Adrenal gland (tissue), 12 donors: ENCODE data around the gene GRP. TPM values are rescaled to one million over a fixed set of nuclear protein-coding genes. Genes with fewer than 3 reads are reported as not detected.

Source experiments
- DNase-seq, 7 donors: peaks; one replicate each; pipeline ENCODE4 v3.0.0-alpha.2; 2019 to 2020
- H3K27ac ChIP-seq, 5 donors: fragments of 200-600 bp; sonication (generic) in 4 of 5; 1 replicate in 3 of 5; 2 replicates in 2 of 5; pipeline versions ENCODE4 v1.5.1 to v1.8.0; 2016 to 2020; ENCODE audit warnings: mild to moderate bottlenecking in 1 of 5
- H3K27me3 ChIP-seq: fragments of 200-600 bp; 2 replicates; pipeline ENCODE4 v1.8.0; 2021
- H3K36me3 ChIP-seq, 2 donors: fragments of 200-600 bp; replicated peaks in 1 of 2; 1 replicate in 1 of 2; 2 replicates in 1 of 2; pipeline versions ENCODE4 v1.5.1 to v1.8.0; 2018 to 2022
- H3K4me1 ChIP-seq, 2 donors: fragments of 200-600 bp; replicated peaks in 1 of 2; 1 replicate in 1 of 2; 2 replicates in 1 of 2; pipeline versions ENCODE4 v1.5.1 to v1.8.0; 2018 to 2021
- H3K4me3 ChIP-seq, 4 donors: fragments of 200-600 bp; sonication (generic) in 3 of 4; one replicate each; pipeline ENCODE4 v1.5.1; 2016 to 2018
- H3K9me3 ChIP-seq, 3 donors: fragments of 200-600 bp; sonication (generic) in 1 of 3; replicated peaks in 1 of 3; 1 replicate in 2 of 3; 2 replicates in 1 of 3; pipeline versions ENCODE4 v1.5.1 to v1.8.0; 2016 to 2021
- CTCF ChIP-seq, 6 experiments: fragments of 450-650 bp in 4 of 6; fragments of 200-600 bp in 2 of 6; sonication (generic) in 1 of 6; IDR thresholded peaks; 1 replicate in 5 of 6; 2 replicates in 1 of 6; pipeline versions ENCODE4 v1.5.1 to v1.8.0; 2016 to 2021; ENCODE audit warnings: antibody characterized with exemption in 6 of 6, mild to moderate bottlenecking in 2 of 6, moderate library complexity in 1 of 6
- POLR2A ChIP-seq, 2 donors: fragments of 450-650 bp; IDR thresholded peaks; one replicate each; pipeline ENCODE4 v1.6.1; 2017; ENCODE audit warnings: antibody characterized with exemption in 2 of 2, mild to moderate bottlenecking in 2 of 2, moderate library complexity in 1 of 2
- WGBS, 4 donors: extraction: QIAGEN DNeasy Blood & Tissue Kit in 2 of 4; methylation state at CpG; one replicate each; pipeline versions ENCODE4 v1.1.5 to v1.1.7; 2013 to 2017; 5-methylcytosine and 5-hydroxymethylcytosine counted together
- intact Hi-C, 2 donors: fragments of 100-400 bp; cut with DNase I; formaldehyde crosslinking; loops; one replicate each; pipeline versions ENCODE4 v1.14.1 to v1.15.0; 2022 to 2023
- polyA plus RNA-seq, 3 donors: library from polyadenylated mRNA; stranded (reverse); fragments of 200-250 nt in 2 of 3; fragments of 350-450 nt in 1 of 3; fragmentation: Illumina TruSeq in 1 of 3; extraction: RNeasy Lipid Tissue Mini Kit (QIAGEN cat#74804) in 1 of 3; gene quantifications; one replicate each; pipeline ENCODE4 v1.2.3, GENCODE V29; 2013 to 2014
- total RNA-seq, 9 donors: library from RNA; depleted of rRNA in 4 of 9; stranded (reverse); fragments of >200 nt in 4 of 9; fragments of 120-200 nt in 1 of 9; fragmentation: NEBNext Ultra II Directional in 1 of 9; extraction: Animal tissue kit (Norgen Biotek cat#: 25700) in 1 of 9; gene quantifications; one replicate each; pipeline versions ENCODE4 v1.1.0 to v1.2.4, GENCODE V29; 2013 to 2023
- donor health status: healthy with polysubstance abuse.
- donor health status: Bipolar disorder and iron deficiency.
- donor health status: DM: yes; HTN: yes; CAD: no.
- donor health status: DM: no; HTN: no; CAD: no.
- donor health status: DM: no; HTN: no; CAD: no.
- donor health status: DM: yes; HTN: yes; CAD: no.

GRP gene
- total and polyA plus RNA-seq, 12 donors, result 0.20 to 1.2 (median 0.74) TPM; not detected in 9

DNA sequence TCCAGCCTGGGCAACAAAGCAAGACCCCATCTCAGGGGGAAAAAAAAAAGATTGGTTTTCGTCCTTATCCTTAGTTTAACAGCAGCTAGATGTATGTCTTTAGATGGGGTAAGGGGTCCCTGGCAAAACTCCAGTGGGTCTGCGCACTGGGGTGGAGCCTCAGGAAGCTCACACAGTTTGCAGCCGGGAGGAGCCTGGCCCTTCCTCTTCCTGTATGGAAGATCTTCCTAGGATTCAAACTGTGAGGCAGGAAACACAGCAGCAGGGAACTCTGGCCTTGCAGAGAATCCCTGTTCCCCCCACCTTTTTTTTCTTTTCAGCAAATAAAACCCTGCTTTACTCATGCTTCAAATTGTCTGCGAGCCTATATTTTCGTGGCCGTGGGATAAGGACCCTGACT, 12.5 kb upstream of the GRP start:
- no peak overlapping the region for H3K27ac ChIP-seq
- no peak overlapping the region for H3K4me3 ChIP-seq
- 67 to 73% (median 69%) methylated on average over 6 of the region's 6 CpGs for WGBS, 4 donors
- intact Hi-C loops, result no loop called here
- no peaks in the 10 kb centered on the region for H3K36me3 ChIP-seq
- TF ChIP-seq CTCF (IDR thresholded peaks at IDR 0.05) (no peak), POLR2A (IDR thresholded peaks at IDR 0.05) (no peak)
- no peak for DNase-seq
- H3K27me3 ChIP-seq, result no peaks in the 10 kb centered on the region
- no peaks in the 10 kb centered on the region for H3K9me3 ChIP-seq
- no peaks in the 10 kb centered on the region for H3K4me1 ChIP-seq

GRCh38 chr18:59208602-59209125, 11.3 kb upstream of the GRP start:
- TF ChIP-seq POLR2A (IDR thresholded peaks at IDR 0.05), result no peak
- intact Hi-C loops, result no loop called here
- Histone ChIP-seq H3K9me3 (no peaks in the 10 kb centered on the region), H3K36me3 (no peaks in the 10 kb centered on the region), H3K27ac (no peak overlapping the region), H3K4me1 (no peaks in the 10 kb centered on the region), H3K27me3 (no peaks in the 10 kb centered on the region), H3K4me3 (no peak overlapping the region)
- DNase-seq, result peak in 1 of 7 donors; percentile 10
- 37 to 49% (median 42%) methylated on average over 6 of the region's 6 CpGs for WGBS, 4 donors

- H3K36me3 ChIP-seq, result no peaks in the 10 kb centered on the region
- 70 to 87% (median 73%) methylated on average over 4 of the region's 4 CpGs for WGBS, 4 donors
- no peak for DNase-seq
- H3K27ac ChIP-seq, result no peak overlapping the region
- intact Hi-C loops, result no loop called here
- H3K27me3 ChIP-seq, result no peaks in the 10 kb centered on the region
- H3K4me1 ChIP-seq, result no peaks in the 10 kb centered on the region
- TF ChIP-seq POLR2A (IDR thresholded peaks at IDR 0.05) (no peak), CTCF (IDR thresholded peaks at IDR 0.05) (no peak)
- H3K9me3 ChIP-seq, result no peaks in the 10 kb centered on the region
- H3K4me3 ChIP-seq, result no peak overlapping the region
Measured at GRCh38 chr18:59210299-59210698, 9.7 kb upstream of the GRP start.

- H3K9me3 ChIP-seq, result no peaks in the 10 kb centered on the region
- H3K4me3 ChIP-seq, result no peak overlapping the region
- no peak for DNase-seq
- no peaks in the 10 kb centered on the region for H3K27me3 ChIP-seq
- TF ChIP-seq CTCF (IDR thresholded peaks at IDR 0.05) (no peak), POLR2A (IDR thresholded peaks at IDR 0.05) (no peak)
- H3K36me3 ChIP-seq, result no peaks in the 10 kb centered on the region
- intact Hi-C loops, result no loop called here
- H3K27ac ChIP-seq, result no peak overlapping the region
- WGBS, 4 donors, result 80 to 93% (median 87%) methylated on average over 2 of the region's 2 CpGs
- no peaks in the 10 kb centered on the region for H3K4me1 ChIP-seq
Measured at GRCh38 chr18:59211629-59212028, 8.3 kb upstream of the GRP start.

DNA sequence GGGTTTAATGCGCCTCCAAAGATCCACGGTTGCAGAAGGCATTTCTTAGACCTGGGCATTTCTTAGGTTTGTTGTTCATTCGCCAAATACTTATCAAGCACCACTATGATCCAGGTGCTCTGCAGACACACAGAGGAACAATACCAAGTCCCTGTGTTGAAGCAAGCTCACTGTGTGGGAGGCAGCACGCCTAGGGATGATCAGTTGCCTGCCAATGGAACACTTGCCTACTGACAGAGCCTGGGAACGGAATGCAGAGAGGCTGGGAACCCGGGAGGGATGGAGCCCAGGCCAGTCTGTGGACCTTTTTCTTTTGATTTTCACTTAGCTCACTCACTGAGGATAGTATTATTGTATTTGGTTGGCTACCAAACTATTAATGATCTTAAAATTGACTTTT, 1.9 kb upstream of the GRP start:
- H3K4me1 ChIP-seq, result no peaks in the 10 kb centered on the region
- DNase-seq, result no peak
- TF ChIP-seq CTCF (IDR thresholded peaks at IDR 0.05) (no peak), POLR2A (IDR thresholded peaks at IDR 0.05) (no peak)
- H3K36me3 ChIP-seq, result no peaks in the 10 kb centered on the region
- H3K27me3 ChIP-seq, result peaks cover 39% of the 10 kb centered on the region
- H3K9me3 ChIP-seq, result no peaks in the 10 kb centered on the region
- WGBS, 4 donors, result 59 to 72% (median 66%) methylated on average over 6 of the region's 6 CpGs
- no peak overlapping the region for H3K27ac ChIP-seq
- H3K4me3 ChIP-seq, result no peak overlapping the region
- intact Hi-C loops, result no loop called here
